NCI-H2171 treated with DMSO at 0.1 percent for 48 hours (cell line): ENCODE measurements around the gene BCOR.

Experiments used
- DNase-seq: peaks from one replicate; lab custom pipeline; 2025; lab: John Stamatoyannopoulos, UW

Gene BCOR

DNA sequence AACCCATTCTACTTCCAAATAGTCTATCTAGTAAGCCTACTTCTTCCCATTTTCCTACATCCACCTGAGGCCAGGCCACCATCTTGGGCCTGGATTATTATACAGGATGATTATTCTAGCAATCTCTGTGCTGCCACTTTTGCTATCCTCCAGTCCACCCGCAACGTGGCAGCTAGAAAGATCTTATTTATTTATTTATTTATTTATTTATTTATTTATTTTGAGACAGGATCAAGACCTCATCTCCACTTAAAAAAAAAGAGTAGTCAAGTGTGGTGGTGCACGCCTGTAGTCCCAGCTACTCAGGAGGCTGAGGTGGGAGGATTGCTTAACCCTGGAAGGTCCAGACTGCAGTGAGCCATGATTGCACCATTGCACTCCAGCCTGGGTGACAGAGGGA, 15.2 kb upstream of the BCOR start:
- no peak for DNase-seq

DNA sequence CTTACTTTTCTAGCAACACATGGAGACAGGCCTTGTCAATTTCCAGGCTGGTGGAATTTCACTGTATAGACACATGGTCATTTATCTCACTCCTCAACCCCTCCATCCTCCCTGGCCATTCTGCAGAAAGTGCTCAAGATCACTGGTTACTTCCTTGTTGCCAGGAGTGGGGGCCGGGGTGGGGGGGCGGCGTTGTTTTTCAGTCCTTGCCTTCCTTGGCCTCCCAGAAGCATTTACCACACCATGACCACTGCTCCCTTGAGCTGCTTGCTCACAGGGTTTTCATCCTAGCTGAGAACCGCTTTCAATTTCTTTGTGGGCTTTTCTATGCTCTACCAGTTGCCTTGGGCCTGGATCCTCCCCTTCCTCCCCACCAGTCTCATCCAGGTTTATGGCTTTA, 14.1 kb upstream of the BCOR start:
- no peak for DNase-seq

DNA sequence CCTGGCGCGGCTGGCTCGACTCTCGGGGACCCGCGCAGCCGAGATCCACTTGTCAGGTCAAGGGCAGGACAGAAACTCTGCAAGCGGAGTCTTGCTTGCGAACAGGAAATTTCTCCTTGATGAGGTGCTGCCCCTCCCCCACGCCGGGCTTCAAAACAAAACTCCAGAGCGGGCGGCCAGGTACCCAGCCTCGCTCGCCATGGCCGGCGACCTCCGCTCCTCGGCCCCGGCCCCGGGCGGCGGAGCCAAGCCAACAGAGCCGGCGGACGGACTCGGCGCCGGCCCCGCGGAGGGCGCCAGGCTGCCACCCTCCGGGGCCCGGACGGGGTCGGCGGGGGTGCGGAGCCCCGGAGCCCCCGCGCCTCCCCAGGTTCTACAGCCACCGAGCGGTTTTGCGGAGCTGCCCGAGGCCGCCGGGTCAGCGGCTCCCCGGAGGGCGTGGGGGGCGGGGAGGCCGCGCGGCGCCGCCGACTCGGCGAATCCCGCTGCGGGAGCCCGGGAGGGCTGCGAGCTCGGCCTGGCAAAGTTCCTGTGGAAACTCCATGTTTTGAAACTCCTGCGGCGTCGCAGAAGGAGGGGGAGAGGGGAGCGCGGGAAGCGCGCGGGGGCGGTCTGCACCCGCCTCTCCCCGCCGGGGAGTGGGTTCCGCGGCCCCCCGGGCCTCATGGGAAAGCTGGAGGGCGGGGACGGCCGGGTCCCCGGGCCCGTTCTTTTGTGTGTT, 11.7 kb upstream of the BCOR start:
- peak; percentile 62 for DNase-seq

DNA sequence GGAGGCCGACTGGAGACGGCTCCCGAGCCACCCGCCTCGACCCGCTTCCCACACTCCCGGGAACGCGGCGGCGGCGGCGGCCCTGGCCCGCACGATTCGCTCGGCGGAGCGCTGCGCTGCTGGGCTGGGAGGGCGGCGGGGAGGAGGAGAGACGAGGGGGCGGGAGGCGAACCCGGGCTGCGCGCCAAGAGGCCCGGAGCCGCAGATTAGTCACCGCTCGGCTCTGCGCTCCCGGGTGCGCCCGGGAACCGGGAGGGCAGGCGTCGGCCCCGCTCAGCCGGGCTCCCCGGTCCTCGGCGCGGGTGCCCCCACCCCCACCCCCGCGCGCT, 11.2 kb upstream of the BCOR start:
- peak; percentile 54 for DNase-seq

DNA sequence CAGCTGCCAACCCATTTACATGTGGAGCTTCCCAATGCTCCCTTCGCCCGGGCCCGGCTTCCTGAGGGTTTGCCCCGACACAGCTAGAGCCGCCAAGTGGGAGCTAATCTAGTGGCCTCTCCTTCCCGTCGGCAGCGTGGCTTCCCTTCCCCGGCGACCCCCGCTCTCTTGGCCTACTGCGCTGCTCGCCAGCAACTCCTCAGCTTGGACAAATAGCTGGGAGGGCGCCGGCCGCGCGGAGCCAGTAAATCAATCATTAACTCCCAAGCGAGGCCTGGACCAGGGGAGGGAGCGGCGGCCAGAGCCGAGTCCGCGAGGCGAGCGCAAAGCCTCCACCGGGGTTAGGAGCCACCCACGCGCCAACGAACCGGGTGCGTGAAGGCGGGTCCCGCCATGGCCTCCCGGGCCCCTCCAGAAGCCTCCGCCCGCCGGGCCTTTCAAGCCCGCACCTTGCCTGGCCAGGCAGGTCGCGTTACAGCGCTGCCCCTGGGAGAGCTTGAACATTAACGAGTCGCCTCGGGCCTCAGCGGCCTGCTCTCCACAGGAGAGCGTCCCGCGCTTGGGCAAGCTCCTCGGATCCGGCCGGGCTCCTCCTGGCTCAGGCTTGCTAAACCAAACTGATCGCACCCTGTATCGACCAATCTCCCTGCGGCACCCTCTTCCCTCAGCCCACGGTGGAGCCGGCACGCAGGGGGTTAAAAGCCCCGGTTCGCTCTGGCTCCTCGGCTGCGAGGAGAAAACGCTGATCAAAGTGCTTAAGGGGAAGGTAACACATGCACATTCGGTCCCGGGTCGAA, 10.6 kb upstream of the BCOR start:
- peak; percentile 54 for DNase-seq

DNA sequence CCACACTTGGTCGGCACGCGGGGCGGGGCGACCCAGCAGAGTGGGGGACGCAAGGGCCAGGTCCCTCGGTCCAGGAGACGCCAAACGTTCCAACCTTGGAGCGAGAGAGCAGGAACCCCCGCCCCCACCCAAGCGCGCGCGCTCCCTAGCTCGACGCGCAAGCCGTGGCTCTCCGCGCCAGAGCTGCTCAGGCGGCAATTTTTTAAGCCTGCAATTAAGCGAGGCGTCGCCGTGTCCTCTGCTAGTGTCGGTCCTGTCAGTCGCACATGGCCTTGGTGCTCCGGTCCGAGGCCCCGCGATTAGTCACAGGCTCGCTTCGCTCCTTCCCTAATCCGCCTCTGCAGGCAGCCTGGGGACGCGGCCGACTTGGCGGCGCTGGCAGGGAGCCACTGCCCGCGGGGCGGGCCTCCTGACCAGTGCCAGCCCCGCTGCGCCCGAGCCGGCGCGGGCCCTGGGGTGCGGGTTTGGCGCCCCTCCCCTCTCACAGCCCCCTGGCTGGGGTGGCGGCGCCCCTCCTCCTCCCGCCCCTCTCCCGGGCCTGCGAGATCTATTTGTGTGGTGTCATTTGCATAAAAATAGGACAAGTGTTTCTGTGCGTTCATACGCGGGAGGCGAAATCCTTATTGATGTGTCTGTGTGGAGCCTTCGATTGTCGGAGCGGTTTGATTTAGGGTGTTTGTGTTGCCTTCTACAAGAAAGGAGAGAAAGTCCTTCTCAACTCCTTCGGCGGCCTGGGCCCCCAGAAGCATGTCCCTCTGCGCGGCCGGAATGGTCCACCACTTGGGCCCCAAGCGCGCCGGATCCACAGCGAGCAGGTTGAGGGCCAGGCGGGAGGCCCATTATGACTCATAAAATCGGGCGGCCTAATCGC, 9.8 kb upstream of the BCOR start:
- DNase-seq, result peak; percentile 49

DNA sequence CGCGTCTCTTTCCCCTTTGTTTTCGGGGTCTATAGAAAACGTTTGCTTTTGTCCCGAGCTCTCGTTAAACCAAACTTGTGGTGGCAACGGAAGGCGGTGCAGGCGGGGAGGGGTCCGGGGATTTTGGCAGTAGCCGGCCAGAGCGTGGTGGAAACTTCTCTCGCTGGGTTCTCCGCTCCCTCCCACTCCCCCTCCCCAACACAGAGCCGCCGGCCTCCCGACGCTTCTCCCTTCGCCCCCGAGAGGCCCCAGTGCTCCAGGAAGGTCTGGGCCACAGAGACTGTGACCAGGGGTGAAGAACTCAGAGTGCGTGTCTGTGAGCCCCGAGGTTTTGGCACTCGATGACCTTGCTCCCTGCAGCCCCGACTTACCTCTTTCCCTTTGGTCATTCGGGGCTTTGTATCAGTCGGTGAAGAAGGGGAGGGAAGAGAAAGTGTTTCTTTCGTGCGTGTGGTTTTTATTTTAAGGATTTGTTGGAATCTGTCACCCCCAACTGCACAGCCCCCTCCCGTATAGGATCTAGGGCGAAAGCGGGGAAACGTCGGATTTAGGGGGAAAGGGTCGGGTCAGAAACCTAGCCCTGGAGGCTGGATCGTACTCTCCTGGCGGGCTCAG, 9.0 kb upstream of the BCOR start:
- DNase-seq, result no peak

DNA sequence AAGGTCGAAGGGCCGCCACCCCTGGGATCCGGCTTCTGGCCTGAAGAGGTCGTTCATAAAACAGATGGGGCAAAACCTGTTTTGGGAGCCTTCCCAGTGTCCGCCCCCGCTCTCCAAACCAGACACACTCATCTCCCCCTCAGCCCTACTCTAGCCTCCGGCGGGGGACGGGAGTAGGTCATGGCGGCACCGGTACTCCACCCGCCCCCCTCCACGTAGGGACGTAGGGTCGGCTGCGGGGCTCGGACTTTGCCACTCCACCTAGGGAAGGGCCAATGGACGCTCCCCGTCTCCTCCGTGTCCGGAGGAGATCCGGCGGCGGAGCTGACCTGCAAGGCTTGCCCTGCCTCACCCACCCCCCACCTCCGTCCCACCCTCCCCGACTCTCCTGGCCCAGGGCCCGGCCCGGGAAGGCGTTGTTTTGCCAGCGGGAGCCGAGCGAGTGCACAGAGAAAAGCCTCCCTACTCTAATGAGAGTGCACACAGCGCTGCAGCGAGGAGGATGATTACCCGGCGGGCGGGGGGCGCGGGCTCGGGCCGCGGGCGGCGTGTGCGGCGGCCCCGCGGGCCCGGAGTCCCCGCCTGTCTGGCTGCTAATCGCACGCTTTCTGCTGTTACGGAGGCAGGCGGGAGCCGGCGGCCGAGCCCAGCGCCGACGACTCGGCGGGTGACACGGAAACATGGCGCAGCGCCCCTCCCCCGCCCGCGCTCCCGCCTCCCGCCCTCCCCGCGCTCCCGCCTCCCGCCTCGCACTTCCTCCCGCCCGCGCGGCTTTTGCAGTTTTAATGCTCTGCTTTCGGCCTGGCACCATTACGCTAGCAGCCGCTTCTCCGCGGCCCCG, 8.3 kb upstream of the BCOR start:
- peak; percentile 57 for DNase-seq

DNA sequence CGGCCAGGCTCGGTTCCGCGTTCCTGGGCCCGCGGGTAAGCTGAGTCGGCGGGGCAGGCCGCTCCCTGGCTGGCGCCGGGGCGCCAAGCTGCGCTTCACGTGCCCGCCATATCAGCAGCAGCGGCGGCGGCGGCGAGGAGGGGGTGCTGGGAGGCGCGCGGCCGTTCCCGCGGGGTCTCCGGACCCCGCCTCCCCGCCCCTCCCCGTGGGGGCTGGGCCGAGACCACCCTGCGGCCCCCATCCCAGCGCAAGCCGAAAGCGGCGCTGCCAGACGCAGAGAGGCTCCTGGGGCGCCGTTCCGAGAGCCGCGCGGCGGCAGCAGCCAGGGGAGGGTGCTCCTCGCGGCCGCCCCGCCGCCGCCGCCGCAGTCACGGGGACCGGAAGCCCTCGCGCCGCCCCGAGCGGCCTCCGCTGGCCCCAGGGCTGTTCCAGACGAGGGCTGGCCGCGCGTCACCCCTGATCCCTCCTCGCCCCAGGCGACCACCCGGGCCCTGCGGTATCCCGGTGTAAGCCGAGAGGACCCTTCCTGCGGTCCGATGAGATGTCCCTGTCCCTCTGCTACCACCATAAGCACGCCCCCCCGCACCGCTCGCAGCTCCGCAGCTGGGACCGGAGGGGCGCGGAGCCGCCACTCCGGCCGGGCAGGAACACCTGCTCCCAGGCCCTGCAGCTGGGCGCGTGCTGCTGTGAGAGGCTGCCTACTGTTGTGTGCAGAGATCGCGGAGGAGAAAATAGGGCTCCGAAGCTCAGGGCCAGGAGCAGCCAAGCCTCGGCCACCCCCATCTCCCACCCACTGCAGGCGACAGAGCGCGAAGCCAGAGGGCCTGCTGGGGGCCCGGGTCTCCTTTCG, 7.5 kb upstream of the BCOR start:
- DNase-seq, result peak; percentile 41

DNA sequence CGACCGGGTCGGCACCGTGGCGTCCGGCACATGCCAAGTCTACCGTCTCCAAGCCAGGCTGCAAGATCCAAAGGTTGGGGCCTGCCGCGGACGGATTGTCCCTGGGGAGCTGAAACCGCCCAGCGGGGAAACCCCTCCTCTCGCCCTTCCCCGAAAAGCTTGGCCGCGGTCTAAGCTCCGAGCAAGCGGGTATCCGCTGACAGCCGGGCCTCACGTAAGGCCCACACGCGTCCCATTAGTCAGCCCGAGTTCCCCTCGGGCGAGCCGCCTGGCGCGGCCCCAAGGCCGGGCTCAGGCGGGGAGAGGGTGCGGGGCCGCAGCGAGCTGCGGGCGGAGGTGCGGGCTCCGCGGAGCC, 6.8 kb upstream of the BCOR start:
- DNase-seq, result peak; percentile 35

DNA sequence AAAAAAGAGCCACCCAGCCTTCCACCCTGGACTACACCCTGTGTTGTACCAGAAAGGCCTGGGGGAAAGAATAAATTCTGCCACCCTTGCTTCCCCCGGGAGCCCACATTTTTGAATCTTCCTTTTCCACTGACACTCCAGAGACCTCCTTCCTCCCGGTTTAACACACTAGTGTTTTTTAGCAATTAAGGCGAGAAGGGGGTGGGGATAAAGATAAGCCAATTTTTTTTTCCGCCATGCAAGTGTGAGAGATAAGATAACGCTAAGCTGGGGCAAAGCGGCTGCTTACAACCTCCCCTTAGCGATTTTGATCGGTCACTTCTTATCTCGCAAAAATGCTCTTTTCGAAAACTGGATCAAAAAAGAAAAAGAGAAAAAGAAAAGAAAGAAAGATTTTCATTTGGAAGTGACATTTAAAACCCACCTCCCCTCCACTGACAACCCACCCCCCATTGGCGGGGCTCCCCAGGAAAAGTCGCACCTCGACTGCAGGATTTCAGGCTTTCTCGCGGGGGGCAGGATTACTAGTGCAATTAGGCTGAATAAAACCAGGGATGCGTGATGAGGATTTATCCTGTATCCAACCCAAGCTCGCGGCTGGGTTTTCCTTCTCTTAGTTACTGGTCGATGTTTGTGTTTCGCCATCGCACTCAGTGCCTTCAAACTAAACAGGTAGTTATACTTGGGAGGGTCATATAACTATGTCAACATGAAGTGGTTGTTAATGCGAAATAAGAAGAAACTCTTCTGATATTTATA, 6.0 kb upstream of the BCOR start:
- no peak for DNase-seq

DNA sequence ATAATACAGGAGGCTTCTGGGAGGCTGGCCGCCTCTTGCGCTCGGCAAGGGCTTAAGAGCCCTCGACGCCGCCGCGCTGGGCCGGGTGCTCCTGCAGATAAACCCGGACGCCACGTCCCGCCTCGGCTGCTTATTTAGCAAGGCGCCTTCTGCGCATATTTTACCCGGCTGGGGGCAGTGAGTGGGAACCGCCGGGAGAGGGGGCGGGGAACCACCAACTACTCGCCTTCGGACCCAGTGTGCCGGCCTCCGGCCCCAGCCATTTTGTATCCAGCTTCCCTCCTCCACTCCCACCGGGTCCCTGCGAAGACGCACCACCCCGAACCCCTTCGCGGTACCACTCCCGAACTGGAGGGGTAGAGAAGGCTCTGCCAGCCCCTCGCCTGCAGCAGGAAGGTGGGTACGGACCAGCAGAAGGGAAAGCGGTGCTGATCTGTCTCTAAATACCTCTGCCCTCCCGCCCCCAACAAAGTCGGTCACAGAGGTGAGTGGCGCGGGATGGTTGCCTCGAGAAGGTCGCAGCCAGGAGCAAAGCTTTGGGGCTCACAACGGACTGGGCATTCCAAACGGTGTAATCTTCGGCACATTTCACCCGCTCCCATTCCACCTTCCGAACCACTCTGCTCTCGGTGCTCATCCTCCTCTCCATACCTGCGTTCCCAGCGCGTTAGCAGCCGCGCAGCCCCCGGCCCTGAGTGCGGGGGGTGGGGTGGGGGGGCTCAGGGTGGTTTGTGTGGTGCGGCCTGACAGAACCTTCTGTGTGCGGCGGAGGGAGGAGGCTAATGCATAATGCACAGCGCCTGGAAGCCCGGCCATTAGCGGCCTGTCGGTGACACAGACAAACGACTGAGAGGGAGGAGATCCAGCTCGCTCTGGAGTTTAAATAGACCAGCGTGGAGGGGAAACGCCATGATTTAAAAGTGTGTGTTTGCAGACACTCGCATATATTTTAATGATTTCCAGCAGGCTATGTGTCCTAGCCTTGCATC, 4.9 kb upstream of the BCOR start:
- no peak for DNase-seq

DNA sequence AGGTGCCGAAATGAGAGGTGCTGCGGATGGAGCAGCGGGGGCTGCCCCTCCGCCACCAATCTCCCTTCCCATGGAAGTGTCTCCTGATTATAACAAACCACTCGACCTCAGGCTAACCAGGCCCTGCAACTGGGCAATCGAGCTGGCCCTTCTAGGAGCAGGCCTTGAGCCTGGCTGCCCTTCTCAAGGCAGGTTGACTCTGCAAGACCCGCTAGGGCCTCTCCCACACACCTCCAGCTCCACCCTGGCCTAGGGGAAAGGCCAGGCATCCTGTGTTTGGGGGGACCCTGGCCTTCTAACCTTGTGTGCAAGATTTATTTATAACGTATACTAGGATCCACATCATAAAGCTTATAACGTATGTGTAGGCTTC, 3.7 kb upstream of the BCOR start:
- no peak for DNase-seq

DNA sequence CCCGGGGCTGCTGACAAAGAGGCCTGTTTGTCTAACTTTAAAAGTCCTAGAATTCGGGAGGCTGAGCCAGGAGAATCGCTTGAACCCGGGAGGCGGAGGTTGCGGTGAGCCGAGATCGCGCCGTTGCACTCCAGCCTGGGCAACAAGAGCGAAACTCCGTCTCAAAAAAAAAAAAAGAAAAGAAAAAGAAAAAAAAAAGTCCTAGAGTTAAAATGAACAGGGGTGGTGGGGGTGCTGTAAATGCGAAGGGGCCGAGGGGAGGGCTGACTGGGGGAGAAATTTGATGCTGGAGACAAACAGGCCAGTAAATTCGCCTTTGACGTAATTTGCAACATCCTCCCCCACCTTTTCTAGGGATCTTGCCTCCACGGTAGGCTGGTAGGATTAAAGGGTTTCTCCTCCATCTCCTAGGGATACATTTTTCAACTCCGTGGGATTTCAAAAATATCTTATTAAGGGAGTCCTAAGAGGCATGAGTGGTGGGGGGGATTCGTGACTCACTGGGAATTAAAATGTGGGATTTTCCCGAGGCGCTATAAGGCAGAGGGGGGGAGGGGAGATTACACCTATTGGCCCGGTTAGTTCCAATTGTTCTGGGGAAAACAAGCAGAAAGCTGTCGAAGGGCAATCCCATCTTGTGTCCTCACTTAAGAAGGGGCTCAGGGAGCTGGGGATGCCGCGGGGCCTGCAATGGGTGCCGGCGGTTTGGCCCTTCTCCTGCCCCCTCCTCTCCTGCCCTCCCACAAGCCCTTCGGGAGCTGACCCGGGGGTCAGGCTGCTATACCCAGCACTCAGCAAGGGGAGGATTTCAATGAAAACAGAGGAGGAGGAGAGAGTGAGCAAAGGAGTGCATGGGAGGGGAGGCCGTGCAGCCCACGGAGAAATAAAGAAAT, 3.0 kb upstream of the BCOR start:
- no peak for DNase-seq

DNA sequence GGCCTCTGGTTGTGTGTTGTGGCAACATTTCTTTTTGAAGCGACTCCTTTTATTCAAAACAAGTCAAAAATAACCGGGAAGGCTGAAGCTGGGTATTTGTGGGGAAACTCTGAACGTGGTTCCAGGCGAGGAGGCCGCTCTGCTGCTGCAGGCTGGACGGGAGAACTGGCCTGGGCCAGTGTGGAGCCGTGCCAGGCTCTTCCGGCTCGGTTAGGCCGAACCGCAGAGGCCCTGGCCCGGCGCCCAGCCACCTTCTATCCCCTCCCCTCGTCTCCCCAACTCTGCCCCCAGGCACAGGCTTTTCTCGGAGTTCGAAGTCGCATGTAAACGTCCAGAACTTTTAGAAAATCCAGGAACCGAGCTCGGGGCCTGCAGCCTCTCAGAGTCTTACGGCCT, 2.4 kb upstream of the BCOR start:
- no peak for DNase-seq

DNA sequence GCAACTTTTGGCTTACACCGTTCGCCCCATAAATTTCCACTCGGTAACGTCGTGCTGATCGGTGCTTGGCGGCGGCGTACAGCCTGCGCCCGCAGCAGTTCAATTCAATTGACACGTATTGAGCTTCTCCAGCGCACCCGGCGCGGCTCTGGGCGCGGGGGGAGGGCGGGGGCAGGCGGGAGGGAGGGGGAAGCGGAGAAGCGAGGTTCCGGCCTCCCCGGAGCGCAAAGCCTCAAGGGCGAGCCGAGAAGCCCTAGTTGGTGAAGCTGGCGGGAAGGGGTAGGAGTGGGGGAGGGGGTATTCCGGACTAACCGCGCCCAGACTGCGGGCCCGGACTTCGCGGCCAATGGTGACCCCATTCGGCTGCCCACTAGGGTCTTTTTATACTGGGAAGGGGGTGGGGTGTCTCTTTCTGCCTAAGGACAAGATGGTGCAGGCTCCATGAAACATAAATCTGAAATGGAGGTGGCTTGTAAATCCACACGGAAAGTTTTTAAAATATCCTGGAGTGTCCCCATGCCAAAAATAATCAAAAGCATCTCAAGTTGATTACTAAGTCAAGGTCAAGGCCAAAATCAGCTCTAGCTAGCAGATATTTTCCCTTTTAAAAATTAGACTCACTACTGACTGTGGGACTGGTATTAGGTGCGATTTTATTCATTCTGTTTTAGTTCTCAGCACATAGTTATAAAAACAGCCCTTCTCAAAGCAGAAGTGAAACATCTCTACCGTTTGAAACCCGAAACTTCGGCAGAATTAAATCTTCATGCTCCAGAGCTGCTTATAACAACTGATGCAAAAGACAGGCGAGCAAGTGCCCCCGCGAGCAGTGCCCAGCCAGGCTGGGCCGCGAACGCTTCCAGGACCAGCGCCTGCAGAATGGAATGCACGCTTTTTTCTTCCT, 1.5 kb upstream of the BCOR start:
- DNase-seq, result peak; percentile 48
